ENCODE measurements around the gene N4BP2. TPM values are rescaled to one million over a fixed set of nuclear protein-coding genes. Genes with fewer than 3 reads are reported as not detected.
"Not testable (repeated sequence)": the region's sequence is repeated elsewhere in the genome, so short reads cannot be mapped to it uniquely, and the experiment has no call there.

Gene N4BP2
- total RNA-seq = 25.9 and 31.5 TPM in 2 replicates

GRCh38 chr4:40056716-40057585, at the start of gene N4BP2:
TSS of gene N4BP2 (plus strand) at chr4:40056850. CDS start at chr4:40097341, 40,491 bp downstream.
- intact Hi-C loops (cut with micrococcal nuclease) = loop anchor here (1.0 to 10.0 kb wide), 10 partner anchors 79 to 1745 kb away; partner anchors contain the start of genes RFC1, TMEM156 and UGDH

GRCh38 chr4:40016007-40016406, 40.6 kb upstream of the N4BP2 start:
- intact Hi-C loops (cut with micrococcal nuclease) = no loop called here

- intact Hi-C loops (cut with micrococcal nuclease) = no loop called here
These were observed 36.4 kb upstream of the N4BP2 start for GRCh38 chr4:40020221-40020620.

- intact Hi-C loops (cut with micrococcal nuclease) = not testable (repeated sequence)
These were observed 35.5 kb upstream of the N4BP2 start for GRCh38 chr4:40021116-40021515.

- intact Hi-C loops (cut with micrococcal nuclease) = not testable (repeated sequence)
These were observed 32.6 kb upstream of the N4BP2 start for GRCh38 chr4:40024049-40024448.

- intact Hi-C loops (cut with micrococcal nuclease) = no loop called here
These were observed 23.9 kb upstream of the N4BP2 start for GRCh38 chr4:40032785-40033184.

GRCh38 chr4:40033613-40034012, 23.0 kb upstream of the N4BP2 start:
- intact Hi-C loops (cut with micrococcal nuclease) = no loop called here

- intact Hi-C loops (cut with micrococcal nuclease) = no loop called here
These were observed 17.7 kb upstream of the N4BP2 start for GRCh38 chr4:40038977-40039376.

- intact Hi-C loops (cut with micrococcal nuclease) = no loop called here
These were observed 15.7 kb upstream of the N4BP2 start for GRCh38 chr4:40040908-40041307.

GRCh38 chr4:40043786-40044185, 12.9 kb upstream of the N4BP2 start:
- intact Hi-C loops (cut with micrococcal nuclease) = no loop called here

GRCh38 chr4:40046311-40046980, 10.2 kb upstream of the N4BP2 start:
- intact Hi-C loops (cut with micrococcal nuclease) = loop anchor here (1.0 kb wide), 1 partner anchor 9 kb away; no protein-coding TSS in a partner anchor

- intact Hi-C loops (cut with micrococcal nuclease) = loop anchor here (10.0 kb wide), 1 partner anchor 1018 kb away; the partner anchor contains the start of gene TMEM156
These were observed 3.5 kb upstream of the N4BP2 start for GRCh38 chr4:40053161-40053560.

GRCh38 chr4:40055511-40055862, 1.2 kb upstream of the N4BP2 start:
- intact Hi-C loops (cut with micrococcal nuclease) = loop anchor here (1.0 to 10.0 kb wide), 17 partner anchors 9 to 1743 kb away; partner anchors contain the start of genes RFC1, SMIM14, TMEM156 and UBE2K

- intact Hi-C loops (cut with micrococcal nuclease) = loop anchor here (1.0 to 10.0 kb wide), 17 partner anchors 10 to 1744 kb away; partner anchors contain the start of genes RFC1, SMIM14, TMEM156 and UBE2K
These were observed 561 bp upstream of the N4BP2 start for GRCh38 chr4:40055863-40056715.

GRCh38 chr4:40057586-40058091, 989 bp downstream of the N4BP2 start:
- intact Hi-C loops (cut with micrococcal nuclease) = loop anchor here (1.0 to 10.0 kb wide), 13 partner anchors 67 to 1745 kb away; partner anchors contain the start of genes LIAS, RFC1, TMEM156 and UGDH

- intact Hi-C loops (cut with micrococcal nuclease) = loop anchor here (1.0 to 10.0 kb wide), 9 partner anchors 67 to 1746 kb away; partner anchors contain the start of genes LIAS, RFC1 and TMEM156
These were observed 1.5 kb downstream of the N4BP2 start for GRCh38 chr4:40058121-40058520.

- intact Hi-C loops (cut with micrococcal nuclease) = loop anchor here (1.0 to 10.0 kb wide), 9 partner anchors 66 to 1747 kb away; partner anchors contain the start of genes LIAS, RFC1 and TMEM156
These were observed 2.2 kb downstream of the N4BP2 start for GRCh38 chr4:40058854-40059253.

- intact Hi-C loops (cut with micrococcal nuclease) = loop anchor here (2.0 to 10.0 kb wide), 8 partner anchors 65 to 1747 kb away; partner anchors contain the start of genes RFC1 and TMEM156
These were observed 2.7 kb downstream of the N4BP2 start for GRCh38 chr4:40059362-40059761.

GRCh38 chr4:40065010-40065409, 8.4 kb downstream of the N4BP2 start:
- intact Hi-C loops (cut with micrococcal nuclease) = no loop called here

- intact Hi-C loops (cut with micrococcal nuclease) = no loop called here
These were observed 10.0 kb downstream of the N4BP2 start for GRCh38 chr4:40066651-40067050.

Measured in T-helper 1 cell treated with Interleukin-12 subunit alpha and Interleukin-12 subunit beta and Interleukin-4 antibody, amounts not matched to agents 30 ng/mL and 1 ng/mL, for 36 hours (primary cell).